RWPE1 (cell line): ENCODE measurements around the gene TBL1Y.

Source experiments
- CTCF ChIA-PET: fragments of 350-600 bp; sonication (Branson Sonifier 250); formaldehyde crosslinking; extraction: SDS; loops from one replicate; lab custom pipeline; 2021; lab: Yijun Ruan, JAX
- POLR2A ChIA-PET: fragments of 400-600 bp; formaldehyde crosslinking; extraction: SDS; loops from one replicate; lab custom pipeline; 2020; ENCODE audit warnings: antibody characterized with exemption; ENCODE audit not compliant: low non-redundant PET; lab: Yijun Ruan, JAX
- DNase-seq: peaks from one replicate; pipeline ENCODE4 v3.0.0; 2012; ENCODE audit warnings: low spot score
- H3K27ac ChIP-seq: fragments of 450-650 bp; 2 replicates; pipeline ENCODE4 v1.5.1; 2017
- CTCF ChIP-seq: fragments of 450-650 bp; conservative IDR thresholded peaks from 2 replicates; pipeline ENCODE4 v1.5.1; 2017; ENCODE audit warnings: low read depth, mild to moderate bottlenecking

Gene TBL1Y

GRCh38 chrY:6983221-6983620, 72.7 kb downstream of the TBL1Y start:
- POLR2A ChIA-PET: no interaction called here
- CTCF ChIA-PET: no interaction called here
- no peak for TF ChIP-seq CTCF
- DNase-seq: no peak
- H3K27ac ChIP-seq: no peak overlapping the region

- POLR2A ChIA-PET: no interaction called here
- CTCF ChIA-PET: no interaction called here
These were observed 77.3 kb downstream of the TBL1Y start for GRCh38 chrY:6987811-6988210.

GRCh38 chrY:6989886-6990620, 79.6 kb downstream of the TBL1Y start:
- TF ChIP-seq CTCF: no peak
- H3K27ac ChIP-seq: no peak overlapping the region
- POLR2A ChIA-PET: no interaction called here
- CTCF ChIA-PET: no interaction called here
- DNase-seq: no peak

More at GRCh38 chrY:6987811-6988210, 77.3 kb downstream of the TBL1Y start:
- no peak for TF ChIP-seq CTCF
- no peak for DNase-seq
- no peak overlapping the region for H3K27ac ChIP-seq

- POLR2A ChIA-PET: no interaction called here
- no peak for DNase-seq
- TF ChIP-seq CTCF: no peak
- CTCF ChIA-PET: no interaction called here
- H3K27ac ChIP-seq: no peak overlapping the region
These were observed 81.5 kb downstream of the TBL1Y start for GRCh38 chrY:6992041-6992440.

- H3K27ac ChIP-seq: no peak overlapping the region
- POLR2A ChIA-PET: no interaction called here
- DNase-seq: no peak
- TF ChIP-seq CTCF: no peak
- CTCF ChIA-PET: no interaction called here
These were observed 85.5 kb downstream of the TBL1Y start for GRCh38 chrY:6995987-6996386.

DNA sequence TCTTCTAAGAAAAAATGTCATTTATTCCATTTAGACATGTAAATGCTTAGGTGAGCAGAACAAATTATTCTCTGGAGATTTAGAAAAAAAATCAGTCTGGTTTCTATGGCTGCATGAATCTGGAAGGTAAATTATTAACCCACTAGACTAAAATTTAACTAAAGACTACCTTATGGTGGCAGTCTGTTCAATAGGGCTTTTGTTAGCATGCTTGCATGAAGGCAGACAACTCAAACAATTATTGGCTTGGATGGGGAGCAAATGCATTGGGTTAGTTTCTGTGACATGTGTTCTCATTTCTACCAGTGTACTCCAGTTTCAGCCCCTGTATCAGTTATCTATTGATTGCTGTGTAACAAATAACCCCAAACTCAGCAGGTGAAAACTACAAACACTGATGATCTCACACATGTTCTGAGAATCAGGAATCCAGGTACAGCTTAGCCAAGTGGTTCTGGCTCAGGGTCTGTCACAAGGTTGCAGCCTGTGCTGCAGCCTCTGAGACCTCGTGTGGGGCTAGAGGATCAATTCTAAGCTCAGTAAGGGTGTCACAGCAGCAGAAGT, 87.1 kb downstream of the TBL1Y start:
- CTCF ChIA-PET: no interaction called here
- no peak for DNase-seq
- TF ChIP-seq CTCF: no peak
- no peak overlapping the region for H3K27ac ChIP-seq
- POLR2A ChIA-PET: no interaction called here
